HG03039 (cell line): ENCODE results near the gene TYW1.
A peak's percentile ranks its signal among the peaks of the same experiment; 100 is the strongest.
"Not testable (repeated sequence)": the region's sequence is repeated elsewhere in the genome, so short reads cannot be mapped to it uniquely, and the experiment has no call there.

Experiments used
- ATAC-seq: cut with Tn5 transposase; IDR thresholded peaks from one replicate; pipeline ENCODE4 v1.9.1; 2021; ENCODE audit warnings: mild to moderate bottlenecking, moderate library complexity; ENCODE audit not compliant: unreplicated experiment

The TYW1 gene

GRCh38 chr7:67120491-67120890 lies 123.9 kb downstream of the TYW1 start:
- ATAC-seq: not testable (repeated sequence)

- not testable (repeated sequence) for ATAC-seq
Observed at GRCh38 chr7:67128257-67128656, 131.6 kb downstream of the TYW1 start.

- not testable (repeated sequence) for ATAC-seq
Observed at GRCh38 chr7:67130766-67131165, 134.1 kb downstream of the TYW1 start.

DNA sequence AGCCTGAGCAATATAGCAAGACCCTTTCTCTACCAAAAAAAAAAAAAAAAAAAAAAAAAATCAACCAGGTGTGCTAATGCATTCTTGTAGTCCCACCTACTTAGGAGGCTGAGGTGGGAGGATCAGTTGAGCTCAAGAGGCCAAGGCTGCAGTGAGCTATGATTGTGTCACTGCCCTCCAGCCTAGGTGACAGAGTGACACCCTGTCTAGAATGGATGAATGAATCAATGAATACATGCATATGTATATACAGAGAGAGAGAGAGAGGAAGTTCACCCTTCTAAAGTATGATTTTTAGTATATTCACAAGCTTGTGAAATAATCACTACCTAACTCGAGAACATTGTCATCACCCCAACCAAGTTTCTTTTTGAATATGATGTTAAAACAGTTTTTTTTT lies 138.3 kb downstream of the TYW1 start:
- not testable (repeated sequence) for ATAC-seq

DNA sequence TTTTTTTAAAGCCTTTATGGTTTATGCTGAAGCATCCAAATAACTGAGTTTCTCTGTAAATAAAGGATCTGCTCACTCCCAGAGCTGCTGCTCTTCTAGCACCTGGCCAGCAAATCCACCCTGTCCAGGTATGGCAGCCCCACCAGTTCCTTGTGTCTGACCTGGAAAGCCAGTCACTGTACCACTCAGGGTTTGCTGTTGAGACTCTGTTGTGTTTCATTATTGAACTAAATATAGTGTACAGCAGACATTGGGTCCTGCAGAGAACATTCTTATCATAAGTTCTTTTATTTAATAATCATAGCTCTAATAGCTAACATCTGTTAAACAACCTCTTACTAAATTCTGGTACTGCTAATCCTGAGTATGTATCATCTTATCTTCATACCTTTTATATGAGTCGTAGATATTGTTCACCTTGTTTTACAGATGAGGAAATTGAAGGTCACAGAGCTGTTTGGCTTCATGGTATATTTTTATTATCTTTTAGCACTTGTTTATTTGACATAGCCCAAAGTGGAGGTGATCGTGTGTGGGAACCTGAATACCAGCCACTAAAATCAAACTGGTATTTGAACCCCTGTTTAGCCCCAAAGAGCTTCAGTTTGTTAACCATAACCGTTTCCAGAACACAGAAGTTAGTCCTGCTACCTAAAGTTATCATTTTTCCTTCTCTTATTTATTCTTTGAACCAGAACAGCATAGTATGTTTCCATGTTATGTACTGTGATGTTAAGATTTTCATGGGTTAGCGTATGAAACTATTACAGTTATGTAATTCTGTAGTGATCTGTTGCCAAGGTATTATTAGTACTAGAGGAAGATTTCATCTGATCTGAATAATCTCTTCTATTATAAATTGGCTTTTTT lies 139.2 kb downstream of the TYW1 start:
- ATAC-seq: not testable (repeated sequence)

DNA sequence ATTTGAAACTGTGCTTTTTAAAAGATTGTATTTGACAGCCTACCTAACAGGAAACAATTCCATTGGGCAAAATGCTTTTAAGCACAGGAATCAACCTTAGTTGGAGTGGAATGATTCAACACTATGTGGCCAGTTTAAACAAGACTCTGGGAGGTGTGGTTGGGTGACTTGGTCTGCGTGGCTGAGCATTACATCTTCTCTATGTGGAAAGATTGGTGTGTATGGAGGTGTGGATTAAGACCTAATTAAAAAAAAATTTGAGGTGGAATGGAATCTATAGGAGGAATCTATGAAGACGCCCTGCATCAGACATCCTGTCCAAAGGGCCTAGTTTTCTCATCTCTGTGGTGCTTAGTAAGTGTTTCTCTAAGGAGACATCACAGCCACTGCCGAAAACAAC lies 140.9 kb downstream of the TYW1 start:
- ATAC-seq: not testable (repeated sequence)

- not testable (repeated sequence) for ATAC-seq
Observed at GRCh38 chr7:67139876-67140275, 143.2 kb downstream of the TYW1 start.

- not testable (repeated sequence) for ATAC-seq
Observed at GRCh38 chr7:67141001-67141400, 144.4 kb downstream of the TYW1 start.

GRCh38 chr7:67143091-67143786 lies 146.6 kb downstream of the TYW1 start:
- not testable (repeated sequence) for ATAC-seq

GRCh38 chr7:67145581-67146193 lies 149.1 kb downstream of the TYW1 start:
- ATAC-seq: not testable (repeated sequence)

- ATAC-seq: not testable (repeated sequence)
Observed at GRCh38 chr7:67149131-67149530, 152.5 kb downstream of the TYW1 start.

GRCh38 chr7:67154374-67154773 lies 157.7 kb downstream of the TYW1 start:
- not testable (repeated sequence) for ATAC-seq

- not testable (repeated sequence) for ATAC-seq
Observed at GRCh38 chr7:67156064-67156463, 159.4 kb downstream of the TYW1 start.

- peak; percentile 56 for ATAC-seq
Observed at GRCh38 chr7:67163285-67163684, 166.7 kb downstream of the TYW1 start.

GRCh38 chr7:67171151-67171550 lies 174.5 kb downstream of the TYW1 start:
- ATAC-seq: not testable (repeated sequence)

- ATAC-seq: not testable (repeated sequence)
Observed at GRCh38 chr7:67176730-67177129, 180.1 kb downstream of the TYW1 start.

- ATAC-seq: not testable (repeated sequence)
Observed at GRCh38 chr7:67178915-67179688, 182.5 kb downstream of the TYW1 start.

- not testable (repeated sequence) for ATAC-seq
Observed at GRCh38 chr7:67182956-67183750, 186.5 kb downstream of the TYW1 start.

GRCh38 chr7:67184912-67185659 lies 188.5 kb downstream of the TYW1 start:
- ATAC-seq: not testable (repeated sequence)
